ENCODE results near the gene SENP3.

DNA sequence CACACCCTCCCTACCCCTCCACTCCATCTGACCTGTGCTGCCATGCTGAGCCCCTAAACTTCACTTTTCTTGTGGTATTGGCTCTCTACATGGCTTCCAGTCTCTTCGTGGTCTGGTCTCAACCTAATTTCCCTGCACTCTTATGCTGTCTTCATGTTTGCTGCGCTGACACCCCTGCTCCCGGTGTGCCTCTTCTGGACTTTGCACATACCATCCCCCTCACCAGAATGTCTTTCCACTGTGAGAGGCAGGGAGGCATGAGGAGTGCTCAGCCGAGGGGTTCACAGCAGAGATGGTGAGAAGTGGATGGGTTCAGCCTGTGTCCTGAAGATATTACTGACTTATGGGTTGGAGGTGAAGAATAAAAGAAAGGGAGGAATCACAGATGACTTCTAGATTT lies 10.3 kb upstream of the SENP3 start:
- TF ChIP-seq, protein P1, sequence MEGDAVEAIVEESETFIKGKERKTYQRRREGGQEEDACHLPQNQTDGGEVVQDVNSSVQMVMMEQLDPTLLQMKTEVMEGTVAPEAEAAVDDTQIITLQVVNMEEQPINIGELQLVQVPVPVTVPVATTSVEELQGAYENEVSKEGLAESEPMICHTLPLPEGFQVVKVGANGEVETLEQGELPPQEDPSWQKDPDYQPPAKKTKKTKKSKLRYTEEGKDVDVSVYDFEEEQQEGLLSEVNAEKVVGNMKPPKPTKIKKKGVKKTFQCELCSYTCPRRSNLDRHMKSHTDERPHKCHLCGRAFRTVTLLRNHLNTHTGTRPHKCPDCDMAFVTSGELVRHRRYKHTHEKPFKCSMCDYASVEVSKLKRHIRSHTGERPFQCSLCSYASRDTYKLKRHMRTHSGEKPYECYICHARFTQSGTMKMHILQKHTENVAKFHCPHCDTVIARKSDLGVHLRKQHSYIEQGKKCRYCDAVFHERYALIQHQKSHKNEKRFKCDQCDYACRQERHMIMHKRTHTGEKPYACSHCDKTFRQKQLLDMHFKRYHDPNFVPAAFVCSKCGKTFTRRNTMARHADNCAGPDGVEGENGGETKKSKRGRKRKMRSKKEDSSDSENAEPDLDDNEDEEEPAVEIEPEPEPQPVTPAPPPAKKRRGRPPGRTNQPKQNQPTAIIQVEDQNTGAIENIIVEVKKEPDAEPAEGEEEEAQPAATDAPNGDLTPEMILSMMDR (IDR thresholded peaks at IDR 0.05), result no peak
- no peak for TF ChIP-seq POLR2A (IDR thresholded peaks at IDR 0.05)

Data from testis (tissue), 2 donors.